ENCODE data around the gene VPS4A. TPM values are rescaled to one million over a fixed set of nuclear protein-coding genes. Genes with fewer than 3 reads are reported as not detected.

Gene VPS4A
- total and polyA plus RNA-seq, 4 donors, result 25.3 to 31.8 (median 26.9) TPM

- 95 to 97% methylated on average over 5 of the region's 5 CpGs for WGBS, 2 donors
- TF ChIP-seq CTCF (IDR thresholded peaks at IDR 0.05; ENCODE audit: control extremely low read depth, extremely low read depth), result no peak
- DNase-seq (no peak), ATAC-seq (ENCODE audit: insufficient read depth, low FRiP score) (no peak)
- H3K27me3 ChIP-seq (ENCODE audit: control insufficient read depth in 3 of 3, insufficient read depth in 3 of 3, low read length in 2 of 3), result no peaks in the 10 kb centered on the region
- H3K4me1 ChIP-seq (ENCODE audit: control insufficient read depth in 5 of 5, insufficient read depth in 5 of 5, low read length in 5 of 5), result peaks cover 3 to 10% (median 6%) of the 10 kb centered on the region in 5 donors
- H3K9ac ChIP-seq (ENCODE audit: insufficient read depth in 1 of 2, low read length in 2 of 2), result no peak overlapping the region
- H3K27ac ChIP-seq (ENCODE audit: low read depth in 1 of 2, low read length in 1 of 2), result no peak overlapping the region
- no peaks in the 10 kb centered on the region for H3K9me3 ChIP-seq (ENCODE audit: control insufficient read depth in 4 of 4, insufficient read depth in 3 of 4, low read length in 3 of 4)
- no peak overlapping the region for H3K4me3 ChIP-seq
- peaks cover 3 to 22% (median 12%) of the 10 kb centered on the region in 4 donors for H3K36me3 ChIP-seq (ENCODE audit: control insufficient read depth in 4 of 4, insufficient read depth in 4 of 4, low read length in 4 of 4)
Observed at GRCh38 chr16:69344171-69344570, 33.0 kb downstream of the VPS4A start.

- DNase-seq (no peak), ATAC-seq (ENCODE audit: insufficient read depth, low FRiP score) (no peak)
- no peak overlapping the region for H3K4me3 ChIP-seq
- no peak overlapping the region for H3K9ac ChIP-seq (ENCODE audit: insufficient read depth in 1 of 2, low read length in 2 of 2)
- WGBS, 2 donors, result 49 to 66% methylated on average over 4 of the region's 4 CpGs
- H3K9me3 ChIP-seq (ENCODE audit: control insufficient read depth in 4 of 4, insufficient read depth in 3 of 4, low read length in 3 of 4), result no peaks in the 10 kb centered on the region
- H3K36me3 ChIP-seq (ENCODE audit: control insufficient read depth in 4 of 4, insufficient read depth in 4 of 4, low read length in 4 of 4), result peaks cover 3 to 19% (median 13%) of the 10 kb centered on the region in 4 donors
- peaks cover 0 to 3% (median 0%) of the 10 kb centered on the region in 5 donors for H3K4me1 ChIP-seq (ENCODE audit: control insufficient read depth in 5 of 5, insufficient read depth in 5 of 5, low read length in 5 of 5)
- no peak overlapping the region for H3K27ac ChIP-seq (ENCODE audit: low read depth in 1 of 2, low read length in 1 of 2)
- TF ChIP-seq CTCF (IDR thresholded peaks at IDR 0.05; ENCODE audit: control extremely low read depth, extremely low read depth), result no peak
- H3K27me3 ChIP-seq (ENCODE audit: control insufficient read depth in 3 of 3, insufficient read depth in 3 of 3, low read length in 2 of 3), result no peaks in the 10 kb centered on the region
Observed at GRCh38 chr16:69345923-69346322, 34.8 kb downstream of the VPS4A start.

- H3K9me3 ChIP-seq (ENCODE audit: control insufficient read depth in 4 of 4, insufficient read depth in 3 of 4, low read length in 3 of 4), result no peaks in the 10 kb centered on the region
- no peak overlapping the region for H3K9ac ChIP-seq (ENCODE audit: insufficient read depth in 1 of 2, low read length in 2 of 2)
- DNase-seq (no peak), ATAC-seq (ENCODE audit: insufficient read depth, low FRiP score) (no peak)
- H3K27ac ChIP-seq (ENCODE audit: low read depth in 1 of 2, low read length in 1 of 2), result no peak overlapping the region
- WGBS, 2 donors, result 84 to 85% methylated on average over 6 of the region's 6 CpGs
- H3K4me1 ChIP-seq (ENCODE audit: control insufficient read depth in 5 of 5, insufficient read depth in 5 of 5, low read length in 5 of 5), result peaks cover 0 to 4% (median 0%) of the 10 kb centered on the region in 5 donors
- H3K27me3 ChIP-seq (ENCODE audit: control insufficient read depth in 3 of 3, insufficient read depth in 3 of 3, low read length in 2 of 3), result no peaks in the 10 kb centered on the region
- no peak overlapping the region for H3K4me3 ChIP-seq
- TF ChIP-seq CTCF (IDR thresholded peaks at IDR 0.05; ENCODE audit: control extremely low read depth, extremely low read depth), result no peak
- H3K36me3 ChIP-seq (ENCODE audit: control insufficient read depth in 4 of 4, insufficient read depth in 4 of 4, low read length in 4 of 4), result peaks cover 3 to 11% (median 10%) of the 10 kb centered on the region in 4 donors
Observed at GRCh38 chr16:69346683-69347082, 35.5 kb downstream of the VPS4A start.

GRCh38 chr16:69348222-69348621, 37.1 kb downstream of the VPS4A start:
- WGBS, 2 donors, result 97% methylated on average over 6 of the region's 6 CpGs
- H3K9me3 ChIP-seq (ENCODE audit: control insufficient read depth in 4 of 4, insufficient read depth in 3 of 4, low read length in 3 of 4), result no peaks in the 10 kb centered on the region
- no peak for TF ChIP-seq CTCF (IDR thresholded peaks at IDR 0.05; ENCODE audit: control extremely low read depth, extremely low read depth)
- no peak overlapping the region for H3K27ac ChIP-seq (ENCODE audit: low read depth in 1 of 2, low read length in 1 of 2)
- H3K36me3 ChIP-seq (ENCODE audit: control insufficient read depth in 4 of 4, insufficient read depth in 4 of 4, low read length in 4 of 4), result peaks cover 5 to 11% (median 7%) of the 10 kb centered on the region in 4 donors
- DNase-seq (no peak), ATAC-seq (ENCODE audit: insufficient read depth, low FRiP score) (no peak)
- H3K4me1 ChIP-seq (ENCODE audit: control insufficient read depth in 5 of 5, insufficient read depth in 5 of 5, low read length in 5 of 5), result peaks cover 0 to 8% (median 0%) of the 10 kb centered on the region in 5 donors
- no peaks in the 10 kb centered on the region for H3K27me3 ChIP-seq (ENCODE audit: control insufficient read depth in 3 of 3, insufficient read depth in 3 of 3, low read length in 2 of 3)
- no peak overlapping the region for H3K9ac ChIP-seq (ENCODE audit: insufficient read depth in 1 of 2, low read length in 2 of 2)
- H3K4me3 ChIP-seq, result no peak overlapping the region

Data from lung (tissue), 12 donors.